ENCODE results near the gene GMCL2.

DNA sequence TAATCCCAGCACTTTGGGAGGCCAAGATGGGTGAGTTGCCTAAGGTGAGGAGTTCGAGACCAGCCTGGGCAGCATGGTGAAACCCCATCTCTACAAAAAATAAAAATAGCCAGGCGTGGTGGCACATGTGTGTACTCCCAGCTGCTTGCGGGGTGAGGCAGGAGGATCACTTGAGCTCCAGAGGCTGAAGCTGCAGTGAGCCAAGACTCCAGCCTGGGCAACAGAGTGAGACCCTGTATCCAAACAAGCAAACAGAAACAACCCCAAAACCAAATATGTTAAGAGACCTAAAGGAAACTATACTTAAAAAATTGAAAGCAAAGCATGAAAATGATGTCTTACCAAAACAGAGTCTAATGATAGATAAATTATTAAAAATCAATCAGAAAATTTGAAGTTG lies 29.6 kb upstream of the GMCL2 start:
- TF ChIP-seq, protein P1, sequence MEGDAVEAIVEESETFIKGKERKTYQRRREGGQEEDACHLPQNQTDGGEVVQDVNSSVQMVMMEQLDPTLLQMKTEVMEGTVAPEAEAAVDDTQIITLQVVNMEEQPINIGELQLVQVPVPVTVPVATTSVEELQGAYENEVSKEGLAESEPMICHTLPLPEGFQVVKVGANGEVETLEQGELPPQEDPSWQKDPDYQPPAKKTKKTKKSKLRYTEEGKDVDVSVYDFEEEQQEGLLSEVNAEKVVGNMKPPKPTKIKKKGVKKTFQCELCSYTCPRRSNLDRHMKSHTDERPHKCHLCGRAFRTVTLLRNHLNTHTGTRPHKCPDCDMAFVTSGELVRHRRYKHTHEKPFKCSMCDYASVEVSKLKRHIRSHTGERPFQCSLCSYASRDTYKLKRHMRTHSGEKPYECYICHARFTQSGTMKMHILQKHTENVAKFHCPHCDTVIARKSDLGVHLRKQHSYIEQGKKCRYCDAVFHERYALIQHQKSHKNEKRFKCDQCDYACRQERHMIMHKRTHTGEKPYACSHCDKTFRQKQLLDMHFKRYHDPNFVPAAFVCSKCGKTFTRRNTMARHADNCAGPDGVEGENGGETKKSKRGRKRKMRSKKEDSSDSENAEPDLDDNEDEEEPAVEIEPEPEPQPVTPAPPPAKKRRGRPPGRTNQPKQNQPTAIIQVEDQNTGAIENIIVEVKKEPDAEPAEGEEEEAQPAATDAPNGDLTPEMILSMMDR (conservative IDR thresholded peaks at IDR 0.05; ENCODE audit: low read length), result no peak
- no peak for TF ChIP-seq EZH2phosphoT487 (IDR thresholded peaks at IDR 0.05; ENCODE audit: borderline replicate concordance, low read depth, low read length)

Data from OCI-LY7 (cell line).